Astrocyte (in vitro differentiated cells and primary cell): Measurements from ENCODE around the gene ARMC9.

Experiments
- EZH2 ChIP-seq: IDR thresholded peaks from 2 replicates; pipeline ENCODE4 v1.6.1; 2012; ENCODE audit warnings: mild to moderate bottlenecking, low read length, inconsistent platforms; ENCODE audit not compliant: insufficient read depth
- TF ChIP-seq, protein P1 (sequence below): IDR thresholded peaks from 2 replicates; pipeline ENCODE4 v1.5.1; 2011; ENCODE audit warnings: low read depth, mild to moderate bottlenecking, inconsistent platforms, low read length, moderate library complexity; ENCODE audit not compliant: insufficient read depth

- TF ChIP-seq, protein P1, sequence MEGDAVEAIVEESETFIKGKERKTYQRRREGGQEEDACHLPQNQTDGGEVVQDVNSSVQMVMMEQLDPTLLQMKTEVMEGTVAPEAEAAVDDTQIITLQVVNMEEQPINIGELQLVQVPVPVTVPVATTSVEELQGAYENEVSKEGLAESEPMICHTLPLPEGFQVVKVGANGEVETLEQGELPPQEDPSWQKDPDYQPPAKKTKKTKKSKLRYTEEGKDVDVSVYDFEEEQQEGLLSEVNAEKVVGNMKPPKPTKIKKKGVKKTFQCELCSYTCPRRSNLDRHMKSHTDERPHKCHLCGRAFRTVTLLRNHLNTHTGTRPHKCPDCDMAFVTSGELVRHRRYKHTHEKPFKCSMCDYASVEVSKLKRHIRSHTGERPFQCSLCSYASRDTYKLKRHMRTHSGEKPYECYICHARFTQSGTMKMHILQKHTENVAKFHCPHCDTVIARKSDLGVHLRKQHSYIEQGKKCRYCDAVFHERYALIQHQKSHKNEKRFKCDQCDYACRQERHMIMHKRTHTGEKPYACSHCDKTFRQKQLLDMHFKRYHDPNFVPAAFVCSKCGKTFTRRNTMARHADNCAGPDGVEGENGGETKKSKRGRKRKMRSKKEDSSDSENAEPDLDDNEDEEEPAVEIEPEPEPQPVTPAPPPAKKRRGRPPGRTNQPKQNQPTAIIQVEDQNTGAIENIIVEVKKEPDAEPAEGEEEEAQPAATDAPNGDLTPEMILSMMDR, result no peak
- TF ChIP-seq EZH2, result no peak
Measured at GRCh38 chr2:231168460-231169139, 29.8 kb upstream of the ARMC9 start.
